WTC11 (cell line): ENCODE results near the gene MACF1. TPM values are rescaled to one million over a fixed set of nuclear protein-coding genes. Genes with fewer than 3 reads are reported as not detected.

ENCODE experiments used
- ATAC-seq: fragments of 200-7000 bp; cut with Tn5 transposase; 2 replicates; pipeline ENCODE4 v1.10.0; 2021; ENCODE audit warnings: mild to moderate bottlenecking, moderate library complexity
- CTCF ChIA-PET: fragments of 300-600 bp; sonication (Branson Sonifier 250); formaldehyde crosslinking; loops from one replicate; lab custom pipeline; 2021; ENCODE audit warnings: antibody characterized with exemption; lab: Charles Lee
- POLR2A ChIA-PET: fragments of 350-600 bp; sonication (Branson Sonifier 250); formaldehyde crosslinking; loops from one replicate; lab custom pipeline; 2021; ENCODE audit warnings: antibody characterized with exemption; lab: Charles Lee
- DNase-seq: peaks from one replicate; pipeline ENCODE4 v3.0.0; 2021; ENCODE audit warnings: low spot score
- H3K27ac Mint-ChIP-seq: 2 replicates; pipeline ENCODE4 v1.8.0; 2021; ENCODE audit warnings: mixed read lengths
- H3K27me3 Mint-ChIP-seq: 2 replicates; pipeline ENCODE4 v1.8.0; 2021; ENCODE audit warnings: low read depth, mild to moderate bottlenecking, moderate library complexity, mixed read lengths
- H3K36me3 Mint-ChIP-seq: 2 replicates; pipeline ENCODE4 v1.8.0; 2021; ENCODE audit warnings: mixed read lengths
- H3K4me1 Mint-ChIP-seq: 2 replicates; pipeline ENCODE4 v1.8.0; 2022; ENCODE audit warnings: mixed read lengths
- H3K4me3 Mint-ChIP-seq: 2 replicates; pipeline ENCODE4 v1.8.0; 2021; ENCODE audit warnings: mild to moderate bottlenecking, moderate library complexity, mixed read lengths
- H3K9me3 Mint-ChIP-seq: 2 replicates; pipeline ENCODE4 v1.8.0; 2021; ENCODE audit warnings: mixed read lengths
- CREB1 ChIP-seq: sonication (generic); formaldehyde crosslinking; IDR thresholded peaks from 2 replicates; pipeline ENCODE4 v1.8.0; 2023; ENCODE audit warnings: mild to moderate bottlenecking, missing genetic modification reagents
- FOXP1 ChIP-seq: sonication (generic); formaldehyde crosslinking; IDR thresholded peaks from 2 replicates; pipeline ENCODE4 v1.8.0; 2022; ENCODE audit warnings: missing genetic modification reagents, mild to moderate bottlenecking, moderate library complexity, borderline replicate concordance
- HMGA2 ChIP-seq: fragments of 250-450 bp; sonication (Bioruptor Pico); IDR thresholded peaks from 2 replicates; pipeline ENCODE4 v1.4.0; 2021; ENCODE audit warnings: mild to moderate bottlenecking, moderate library complexity
- IRF1 ChIP-seq: sonication (generic); formaldehyde crosslinking; IDR thresholded peaks from 2 replicates; pipeline ENCODE4 v1.8.0; 2023; ENCODE audit warnings: missing genetic modification reagents
- KAT7 ChIP-seq: sonication (generic); formaldehyde crosslinking; IDR thresholded peaks from 2 replicates; pipeline ENCODE4 v1.8.1; 2023; ENCODE audit warnings: missing genetic modification reagents, mild to moderate bottlenecking, borderline replicate concordance
- NR3C1 ChIP-seq: sonication (generic); formaldehyde crosslinking; conservative IDR thresholded peaks from 2 replicates; pipeline ENCODE4 v1.8.1; 2023; ENCODE audit warnings: low read depth, mild to moderate bottlenecking, missing genetic modification reagents
- PRDM15 ChIP-seq: sonication (generic); formaldehyde crosslinking; IDR thresholded peaks from 2 replicates; pipeline ENCODE4 v1.8.0; 2022; ENCODE audit warnings: missing genetic modification reagents
- RELA ChIP-seq: sonication (generic); formaldehyde crosslinking; IDR thresholded peaks from 2 replicates; pipeline ENCODE4 v1.8.1; 2022; ENCODE audit warnings: missing genetic modification reagents, mild to moderate bottlenecking, borderline replicate concordance
- SMAD3 ChIP-seq: sonication (generic); formaldehyde crosslinking; IDR thresholded peaks from 2 replicates; pipeline ENCODE4 v1.8.0; 2022; ENCODE audit warnings: missing genetic modification reagents, mild to moderate bottlenecking, borderline replicate concordance
- SMAD4 ChIP-seq: sonication (generic); formaldehyde crosslinking; IDR thresholded peaks from 2 replicates; pipeline ENCODE4 v1.8.0; 2022; ENCODE audit warnings: mild to moderate bottlenecking, missing genetic modification reagents
- SOX15 ChIP-seq: fragments of 250-450 bp; sonication (Bioruptor Pico); IDR thresholded peaks from 2 replicates; pipeline ENCODE4 v1.9.0; 2021; ENCODE audit warnings: mild to moderate bottlenecking
- TP53 ChIP-seq: sonication (generic); formaldehyde crosslinking; IDR thresholded peaks from 2 replicates; pipeline ENCODE4 v1.8.1; 2023; ENCODE audit warnings: mild to moderate bottlenecking, missing genetic modification reagents
- ZBTB43 ChIP-seq: sonication (generic); formaldehyde crosslinking; IDR thresholded peaks from 2 replicates; pipeline ENCODE4 v1.8.1; 2023; ENCODE audit warnings: mild to moderate bottlenecking, missing genetic modification reagents
- ZNF232 ChIP-seq: sonication (generic); formaldehyde crosslinking; IDR thresholded peaks from 2 replicates; pipeline ENCODE4 v1.8.0; 2022; ENCODE audit warnings: mild to moderate bottlenecking, missing genetic modification reagents
- ZNF396 ChIP-seq: fragments of 250-450 bp; sonication (Bioruptor Pico); IDR thresholded peaks from 2 replicates; pipeline ENCODE4 v1.8.0; 2021; ENCODE audit warnings: mild to moderate bottlenecking, moderate library complexity, borderline replicate concordance
- ZNF416 ChIP-seq: fragments of 250-450 bp; sonication (Bioruptor Pico); IDR thresholded peaks from 2 replicates; pipeline ENCODE4 v1.9.0; 2021; ENCODE audit warnings: mild to moderate bottlenecking, inconsistent platforms
- total RNA-seq: library from RNA; stranded (reverse); gene quantifications from 3 replicates; pipeline ENCODE4 v1.2.3, GENCODE V29; 2021
- TF ChIP-seq, protein P1 (sequence below): sonication (generic); formaldehyde crosslinking; IDR thresholded peaks from 2 replicates; pipeline ENCODE4 v1.8.1; 2022; ENCODE audit warnings: missing genetic modification reagents, borderline replicate concordance
- TF ChIP-seq, protein P2 (sequence below): sonication (generic); formaldehyde crosslinking; IDR thresholded peaks from 2 replicates; pipeline ENCODE4 v1.8.1; 2023; ENCODE audit warnings: mild to moderate bottlenecking, missing genetic modification reagents

Gene MACF1
- total RNA-seq, 1 experiment from 2014 or later, result 327 TPM

DNA sequence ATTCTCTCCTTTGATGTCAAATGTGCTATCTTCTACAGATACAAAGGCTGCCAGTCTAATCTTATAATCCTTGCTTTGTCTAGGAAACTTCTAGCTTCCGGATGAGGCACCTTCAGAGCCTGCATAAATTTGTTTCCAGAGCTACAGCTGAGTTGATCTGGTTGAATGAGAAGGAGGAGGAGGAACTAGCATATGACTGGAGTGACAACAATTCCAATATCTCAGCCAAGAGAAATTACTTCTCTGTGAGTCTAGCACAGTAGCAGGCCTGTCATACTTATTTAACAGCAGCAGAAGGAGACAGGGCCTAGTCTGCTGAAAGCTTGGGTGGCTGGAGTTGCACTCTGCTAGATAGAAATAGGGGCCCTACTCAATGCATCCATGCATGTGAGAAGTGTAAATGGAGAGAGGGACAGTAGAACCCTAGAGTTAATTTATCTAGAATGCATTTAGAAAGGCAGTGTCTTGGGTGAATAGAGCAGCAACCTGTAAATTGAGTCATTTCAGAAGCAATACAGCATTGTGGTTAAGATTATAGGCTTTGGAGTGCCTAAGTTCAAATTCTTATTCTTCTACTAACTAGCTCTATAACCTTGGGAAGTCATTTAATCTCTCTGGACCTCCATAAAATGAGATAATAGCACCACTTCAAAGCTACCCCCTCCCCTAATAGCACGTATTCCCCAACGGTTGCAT lies 89.0 kb downstream of the MACF1 start:
- H3K4me1 Mint-ChIP-seq, result no peaks in the 10 kb centered on the region
- no peaks in the 10 kb centered on the region for H3K27me3 Mint-ChIP-seq
- POLR2A ChIA-PET, result no interaction called here
- ATAC-seq (no peak), DNase-seq (no peak)
- no peak overlapping the region for H3K27ac Mint-ChIP-seq
- peaks cover 5% of the 10 kb centered on the region; the same call in 1 of the 2 replicates for H3K9me3 Mint-ChIP-seq
- CTCF ChIA-PET, result no interaction called here
- TF ChIP-seq SMAD4 (CRISPR knock-in tag) (no peak), HMGA2 (CRISPR knock-in tag) (no peak), KAT7 (no peak), ZNF396 (CRISPR knock-in tag) (no peak), CREB1 (CRISPR knock-in tag) (no peak), ZNF416 (CRISPR knock-in tag) (no peak), SOX15 (CRISPR knock-in tag) (no peak), TP53 (CRISPR knock-in tag) (no peak), ZBTB43 (no peak)
- TF ChIP-seq, protein P1, sequence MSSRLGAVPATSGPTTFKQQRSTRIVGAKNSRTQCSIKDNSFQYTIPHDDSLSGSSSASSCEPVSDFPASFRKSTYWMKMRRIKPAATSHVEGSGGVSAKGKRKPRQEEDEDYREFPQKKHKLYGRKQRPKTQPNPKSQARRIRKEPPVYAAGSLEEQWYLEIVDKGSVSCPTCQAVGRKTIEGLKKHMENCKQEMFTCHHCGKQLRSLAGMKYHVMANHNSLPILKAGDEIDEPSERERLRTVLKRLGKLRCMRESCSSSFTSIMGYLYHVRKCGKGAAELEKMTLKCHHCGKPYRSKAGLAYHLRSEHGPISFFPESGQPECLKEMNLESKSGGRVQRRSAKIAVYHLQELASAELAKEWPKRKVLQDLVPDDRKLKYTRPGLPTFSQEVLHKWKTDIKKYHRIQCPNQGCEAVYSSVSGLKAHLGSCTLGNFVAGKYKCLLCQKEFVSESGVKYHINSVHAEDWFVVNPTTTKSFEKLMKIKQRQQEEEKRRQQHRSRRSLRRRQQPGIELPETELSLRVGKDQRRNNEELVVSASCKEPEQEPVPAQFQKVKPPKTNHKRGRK, result no peak
- TF ChIP-seq, protein P2, sequence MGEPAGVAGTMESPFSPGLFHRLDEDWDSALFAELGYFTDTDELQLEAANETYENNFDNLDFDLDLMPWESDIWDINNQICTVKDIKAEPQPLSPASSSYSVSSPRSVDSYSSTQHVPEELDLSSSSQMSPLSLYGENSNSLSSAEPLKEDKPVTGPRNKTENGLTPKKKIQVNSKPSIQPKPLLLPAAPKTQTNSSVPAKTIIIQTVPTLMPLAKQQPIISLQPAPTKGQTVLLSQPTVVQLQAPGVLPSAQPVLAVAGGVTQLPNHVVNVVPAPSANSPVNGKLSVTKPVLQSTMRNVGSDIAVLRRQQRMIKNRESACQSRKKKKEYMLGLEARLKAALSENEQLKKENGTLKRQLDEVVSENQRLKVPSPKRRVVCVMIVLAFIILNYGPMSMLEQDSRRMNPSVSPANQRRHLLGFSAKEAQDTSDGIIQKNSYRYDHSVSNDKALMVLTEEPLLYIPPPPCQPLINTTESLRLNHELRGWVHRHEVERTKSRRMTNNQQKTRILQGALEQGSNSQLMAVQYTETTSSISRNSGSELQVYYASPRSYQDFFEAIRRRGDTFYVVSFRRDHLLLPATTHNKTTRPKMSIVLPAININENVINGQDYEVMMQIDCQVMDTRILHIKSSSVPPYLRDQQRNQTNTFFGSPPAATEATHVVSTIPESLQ (CRISPR knock-in tag), result no peak
- H3K4me3 Mint-ChIP-seq, result no peak overlapping the region
- peaks cover 75% of the 10 kb centered on the region for H3K36me3 Mint-ChIP-seq

DNA sequence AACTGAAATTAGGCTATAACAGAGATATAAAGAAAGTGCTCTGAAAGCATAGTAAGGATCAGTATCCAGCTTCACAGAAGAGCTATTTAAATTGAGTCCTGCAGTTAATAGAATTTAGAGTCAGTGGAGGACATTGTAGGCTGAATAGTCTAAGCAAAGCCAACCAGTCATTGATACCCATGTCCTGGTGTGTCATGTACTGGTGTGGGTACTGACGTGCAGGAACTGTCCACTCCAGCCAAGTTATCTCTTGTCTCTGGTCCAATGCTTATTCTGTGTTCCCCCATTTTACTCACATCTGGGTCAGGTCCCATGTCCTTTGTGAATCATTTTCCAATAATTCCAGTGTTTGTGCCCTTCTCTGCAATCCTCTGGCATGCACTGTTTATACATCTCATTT lies 90.0 kb downstream of the MACF1 start:
- CTCF ChIA-PET, result no interaction called here
- H3K4me3 Mint-ChIP-seq, result no peak overlapping the region
- peaks cover 75% of the 10 kb centered on the region for H3K36me3 Mint-ChIP-seq
- TF ChIP-seq RELA, result no peak
- TF ChIP-seq, protein P2 (CRISPR knock-in tag), result no peak
- TF ChIP-seq SMAD3 (CRISPR knock-in tag), result no peak
- no peak for TF ChIP-seq IRF1 (CRISPR knock-in tag)
- no peak for TF ChIP-seq NR3C1 (CRISPR knock-in tag)
- no peak for TF ChIP-seq PRDM15 (CRISPR knock-in tag)
- TF ChIP-seq ZNF232 (CRISPR knock-in tag), result no peak
- no peak for TF ChIP-seq FOXP1 (CRISPR knock-in tag)
- no peaks in the 10 kb centered on the region for H3K4me1 Mint-ChIP-seq
- no peaks in the 10 kb centered on the region for H3K27me3 Mint-ChIP-seq
- ATAC-seq (no peak), DNase-seq (no peak)
- H3K9me3 Mint-ChIP-seq, result no peaks in the 10 kb centered on the region
- H3K27ac Mint-ChIP-seq, result no peak overlapping the region
- POLR2A ChIA-PET, result no interaction called here
